ENCODE data around the gene SLC6A8. TPM values are rescaled to one million over a fixed set of nuclear protein-coding genes. Genes with fewer than 3 reads are reported as not detected.
A peak's percentile ranks its signal among the peaks of the same experiment; 100 is the strongest.

SLC6A8 gene
- total RNA-seq, 4 donors from 2014 or later: 26.1 to 74.1 (median 45.2) TPM

GRCh38 chrX:153684467-153685155, 3.1 kb upstream of the SLC6A8 start:
- DNase-seq (ENCODE audit: low spot score in 2 of 2): peak in 1 of 2 donors; percentile 51
- 60% methylated on average over 13 of the region's 21 CpGs for WGBS

GRCh38 chrX:153685156-153685536, 2.6 kb upstream of the SLC6A8 start:
- peaks cover 13% of the 10 kb centered on the region for H3K4me1 ChIP-seq
- 78% methylated on average over 7 of the region's 21 CpGs for WGBS
- no peak overlapping the region for H3K27ac ChIP-seq
- no peak for DNase-seq (ENCODE audit: low spot score in 2 of 2)
- no peak for TF ChIP-seq POLR2AphosphoS5 (IDR thresholded peaks at IDR 0.05)
- TF ChIP-seq, protein P1, sequence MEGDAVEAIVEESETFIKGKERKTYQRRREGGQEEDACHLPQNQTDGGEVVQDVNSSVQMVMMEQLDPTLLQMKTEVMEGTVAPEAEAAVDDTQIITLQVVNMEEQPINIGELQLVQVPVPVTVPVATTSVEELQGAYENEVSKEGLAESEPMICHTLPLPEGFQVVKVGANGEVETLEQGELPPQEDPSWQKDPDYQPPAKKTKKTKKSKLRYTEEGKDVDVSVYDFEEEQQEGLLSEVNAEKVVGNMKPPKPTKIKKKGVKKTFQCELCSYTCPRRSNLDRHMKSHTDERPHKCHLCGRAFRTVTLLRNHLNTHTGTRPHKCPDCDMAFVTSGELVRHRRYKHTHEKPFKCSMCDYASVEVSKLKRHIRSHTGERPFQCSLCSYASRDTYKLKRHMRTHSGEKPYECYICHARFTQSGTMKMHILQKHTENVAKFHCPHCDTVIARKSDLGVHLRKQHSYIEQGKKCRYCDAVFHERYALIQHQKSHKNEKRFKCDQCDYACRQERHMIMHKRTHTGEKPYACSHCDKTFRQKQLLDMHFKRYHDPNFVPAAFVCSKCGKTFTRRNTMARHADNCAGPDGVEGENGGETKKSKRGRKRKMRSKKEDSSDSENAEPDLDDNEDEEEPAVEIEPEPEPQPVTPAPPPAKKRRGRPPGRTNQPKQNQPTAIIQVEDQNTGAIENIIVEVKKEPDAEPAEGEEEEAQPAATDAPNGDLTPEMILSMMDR (IDR thresholded peaks at IDR 0.05): no peak
- no peak for TF ChIP-seq POLR2A (IDR thresholded peaks at IDR 0.05)
- TF ChIP-seq EP300 (IDR thresholded peaks at IDR 0.05): no peak
- no peaks in the 10 kb centered on the region for H3K36me3 ChIP-seq
- H3K4me3 ChIP-seq: no peak overlapping the region
- no peaks in the 10 kb centered on the region for H3K9me3 ChIP-seq
- no peaks in the 10 kb centered on the region for H3K27me3 ChIP-seq

More at GRCh38 chrX:153684467-153685155, 3.1 kb upstream of the SLC6A8 start:
- H3K9me3 ChIP-seq: no peaks in the 10 kb centered on the region
- H3K36me3 ChIP-seq: no peaks in the 10 kb centered on the region
- H3K27ac ChIP-seq: no peak overlapping the region
- TF ChIP-seq POLR2A (IDR thresholded peaks at IDR 0.05) (no peak), POLR2AphosphoS5 (IDR thresholded peaks at IDR 0.05) (no peak), EP300 (IDR thresholded peaks at IDR 0.05) (no peak)
- TF ChIP-seq, protein P1 (IDR thresholded peaks at IDR 0.05): no peak
- H3K4me3 ChIP-seq: no peak overlapping the region
- H3K4me1 ChIP-seq: peaks cover 9% of the 10 kb centered on the region
- no peaks in the 10 kb centered on the region for H3K27me3 ChIP-seq

- DNase-seq (ENCODE audit: low spot score in 2 of 2): peak in 1 of 2 donors; percentile 56
- no peak overlapping the region for H3K4me3 ChIP-seq
- H3K9me3 ChIP-seq: no peaks in the 10 kb centered on the region
- WGBS: 80% methylated on average over 22 of the region's 24 CpGs
- TF ChIP-seq EP300 (IDR thresholded peaks at IDR 0.05) (no peak), POLR2AphosphoS5 (IDR thresholded peaks at IDR 0.05) (no peak), POLR2A (IDR thresholded peaks at IDR 0.05) (no peak)
- H3K36me3 ChIP-seq: no peaks in the 10 kb centered on the region
- peaks cover 13% of the 10 kb centered on the region for H3K4me1 ChIP-seq
- H3K27me3 ChIP-seq: no peaks in the 10 kb centered on the region
- H3K27ac ChIP-seq: no peak overlapping the region
Measured at GRCh38 chrX:153685751-153686696, 1.7 kb upstream of the SLC6A8 start.

- H3K4me3 ChIP-seq: no peak overlapping the region
- WGBS: 34% methylated on average over 3 of the region's 9 CpGs
- DNase-seq (ENCODE audit: low spot score in 2 of 2): peak in 1 of 2 donors; percentile 67
Measured at GRCh38 chrX:153686711-153687110, 1.0 kb upstream of the SLC6A8 start.

GRCh38 chrX:153688071-153688470, 345 bp downstream of the SLC6A8 start:
- TF ChIP-seq POLR2AphosphoS5 (IDR thresholded peaks at IDR 0.05) (no peak), EP300 (IDR thresholded peaks at IDR 0.05) (no peak), POLR2A (IDR thresholded peaks at IDR 0.05) (no peak)
- TF ChIP-seq, protein P1 (IDR thresholded peaks at IDR 0.05): no peak
- no peak overlapping the region for H3K27ac ChIP-seq
- no peaks in the 10 kb centered on the region for H3K9me3 ChIP-seq
- H3K4me3 ChIP-seq: peak overlapping the region; percentile 40
- no peak for DNase-seq (ENCODE audit: low spot score in 2 of 2)
- H3K36me3 ChIP-seq: no peaks in the 10 kb centered on the region
- no CpG with 5 or more reads among the region's 69 CpGs for WGBS
- H3K4me1 ChIP-seq: peaks cover 17% of the 10 kb centered on the region
- H3K27me3 ChIP-seq: no peaks in the 10 kb centered on the region

More at GRCh38 chrX:153686711-153687110, 1.0 kb upstream of the SLC6A8 start:
- no peaks in the 10 kb centered on the region for H3K27me3 ChIP-seq
- no peaks in the 10 kb centered on the region for H3K9me3 ChIP-seq
- TF ChIP-seq POLR2A (IDR thresholded peaks at IDR 0.05): no peak
- TF ChIP-seq EP300 (IDR thresholded peaks at IDR 0.05): no peak
- no peak for TF ChIP-seq POLR2AphosphoS5 (IDR thresholded peaks at IDR 0.05)
- TF ChIP-seq, protein P1 (IDR thresholded peaks at IDR 0.05): no peak
- no peaks in the 10 kb centered on the region for H3K36me3 ChIP-seq
- H3K27ac ChIP-seq: no peak overlapping the region
- H3K4me1 ChIP-seq: peaks cover 13% of the 10 kb centered on the region
